GM13977 (cell line): Measurements from ENCODE around the gene SOCS1.
"Not testable (repeated sequence)": the region's sequence is repeated elsewhere in the genome, so short reads cannot be mapped to it uniquely, and the experiment has no call there.

Experiments
- DNase-seq: peaks from one replicate; pipeline ENCODE4 v3.0.0; 2012; ENCODE audit warnings: low spot score
- CTCF ChIP-seq: IDR thresholded peaks from 2 replicates; pipeline ENCODE4 v1.5.1; 2012; ENCODE audit warnings: mild to moderate bottlenecking, control low read depth; ENCODE audit not compliant: insufficient read depth; ENCODE audit errors: extremely low read depth, missing control alignments
- in situ Hi-C: fragments of 300-500 bp; cut with MboI; formaldehyde crosslinking; loops from one replicate; pipeline ENCODE4 v1.12.0; 2022; ENCODE audit warnings: low sequenced_read_pairs, low pct_unique_long_range_greater_than_20kb, mixed read lengths, inconsistent platforms; ENCODE audit not compliant: unreplicated experiment

SOCS1 gene

GRCh38 chr16:11295672-11296071 lies 39.7 kb upstream of the SOCS1 start:
- no peak for DNase-seq
- in situ Hi-C loops: no loop called here
- TF ChIP-seq CTCF: no peak

GRCh38 chr16:11292076-11292748 lies 36.2 kb upstream of the SOCS1 start:
- DNase-seq: no peak
- in situ Hi-C loops: no loop called here

GRCh38 chr16:11291091-11291703 lies 35.2 kb upstream of the SOCS1 start:
- no peak for TF ChIP-seq CTCF
- in situ Hi-C loops: no loop called here
- no peak for DNase-seq

More at GRCh38 chr16:11292076-11292748, 36.2 kb upstream of the SOCS1 start:
- TF ChIP-seq CTCF: no peak

- DNase-seq: no peak
- in situ Hi-C loops: no loop called here
- no peak for TF ChIP-seq CTCF
Observed at GRCh38 chr16:11290102-11290893, 34.3 kb upstream of the SOCS1 start.

- in situ Hi-C loops, DNase-seq: not testable (repeated sequence)
Observed at GRCh38 chr16:11289696-11290095, 33.7 kb upstream of the SOCS1 start.

- in situ Hi-C loops: no loop called here
Observed at GRCh38 chr16:11289202-11289601, 33.2 kb upstream of the SOCS1 start.

More at GRCh38 chr16:11289202-11289601, 33.2 kb upstream of the SOCS1 start:
- TF ChIP-seq CTCF: no peak
- no peak for DNase-seq
